ENCODE measurements around the gene CCDC188. TPM values are rescaled to one million over a fixed set of nuclear protein-coding genes. Genes with fewer than 3 reads are reported as not detected.

Gene CCDC188
- total and polyA plus RNA-seq, 9 of the 15 experiments (the other 6 are each of a cell fraction or from before 2014, with no cell fraction given): not detected

- TF ChIP-seq RERE (CRISPR knock-in tag; IDR thresholded peaks at IDR 0.05; ENCODE audit: borderline replicate concordance): no peak
- TF ChIP-seq CREB3 (tag; conservative IDR thresholded peaks at IDR 0.05; ENCODE audit: low read depth): peak; percentile 93
- TF ChIP-seq ARID1B (IDR thresholded peaks at IDR 0.05): no peak
- TF ChIP-seq PKNOX1 (IDR thresholded peaks at IDR 0.05): no peak
- TF ChIP-seq KLF1 (tag; IDR thresholded peaks at IDR 0.05): peak; percentile 100
- TF ChIP-seq E2F5 (CRISPR knock-in tag; IDR thresholded peaks at IDR 0.05): no peak
- TF ChIP-seq RBM39 (optimal IDR thresholded peaks at IDR 0.05; ENCODE audit: low read depth, low read length): no peak
- TF ChIP-seq TRIM24 (IDR thresholded peaks at IDR 0.05): peak; percentile 72 to 89; a peak in 3 of 4 replicates
- no peak for TF ChIP-seq SLC30A9 (CRISPR knock-in tag; IDR thresholded peaks at IDR 0.05)
- no peak for TF ChIP-seq TARDBP (IDR thresholded peaks at IDR 0.05)
- no peak for TF ChIP-seq C11orf30 (IDR thresholded peaks at IDR 0.05; ENCODE audit: low read depth)
- TF ChIP-seq NFE2L1 (tag; IDR thresholded peaks at IDR 0.05; ENCODE audit: borderline replicate concordance, low read depth): no peak
- TF ChIP-seq TAF15 (IDR thresholded peaks at IDR 0.05; ENCODE audit: low read depth, low read length): no peak
- no peak for TF ChIP-seq MED1 (CRISPR knock-in tag; IDR thresholded peaks at IDR 0.05; ENCODE audit: borderline replicate concordance)
- no peak for TF ChIP-seq PATZ1 (CRISPR knock-in tag; IDR thresholded peaks at IDR 0.05; ENCODE audit: borderline replicate concordance)
- TF ChIP-seq EP300 (IDR thresholded peaks at IDR 0.05; ENCODE audit: low read length): peak; percentile 89
- TF ChIP-seq ZNF274 (IDR thresholded peaks at IDR 0.05; ENCODE audit: borderline replicate concordance, low read depth, low read length): no peak
Measured at GRCh38 chr22:20116951-20117632, 33.8 kb downstream of the CCDC188 start, which contains the start of gene TRMT2A (continued).
